GM03348 (cell line): Measurements from ENCODE around the gene SERPINB4.

Experiments used
- DNase-seq: peaks from one replicate; pipeline ENCODE4 v3.0.0; 2012; ENCODE audit warnings: low spot score

SERPINB4 gene

DNA sequence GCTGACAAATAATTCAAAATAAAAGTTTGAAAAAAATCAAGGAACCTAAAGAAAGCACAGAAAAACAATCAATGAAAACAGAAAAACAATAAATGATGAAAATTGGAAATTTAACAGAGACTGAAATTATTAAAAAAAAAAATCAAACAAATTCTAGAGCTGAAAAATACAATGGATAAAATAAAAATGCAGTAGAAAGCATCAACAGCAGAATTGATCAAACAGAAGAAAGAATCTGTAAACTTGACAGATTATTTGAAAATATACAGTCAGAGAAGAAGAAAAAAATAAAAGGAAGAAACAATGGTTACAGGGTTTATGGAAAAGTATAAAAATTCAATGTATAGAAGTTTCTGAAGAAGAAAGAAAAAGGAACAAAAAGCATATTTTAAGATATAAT lies 16.2 kb downstream of the SERPINB4 start:
- DNase-seq, result no peak

DNA sequence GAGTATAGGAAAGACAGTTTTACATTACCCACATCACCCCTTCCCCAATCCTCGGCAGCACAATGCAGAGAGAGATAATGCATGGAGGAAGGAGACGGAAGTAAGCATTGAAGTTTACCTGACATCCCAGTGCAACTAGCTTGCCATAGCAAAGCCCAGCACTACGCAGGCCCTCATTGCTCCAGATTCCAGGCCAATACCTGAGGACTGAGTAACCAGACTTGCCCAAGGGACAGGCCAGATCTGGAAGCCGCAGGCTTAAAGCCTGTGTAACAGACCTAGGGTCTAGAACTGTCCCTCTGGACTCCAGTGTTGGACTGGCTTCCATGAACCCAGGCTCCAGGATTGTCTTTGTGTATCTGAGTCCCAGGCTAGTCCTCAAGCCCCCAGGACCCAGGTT lies 17.6 kb downstream of the SERPINB4 start:
- no peak for DNase-seq

DNA sequence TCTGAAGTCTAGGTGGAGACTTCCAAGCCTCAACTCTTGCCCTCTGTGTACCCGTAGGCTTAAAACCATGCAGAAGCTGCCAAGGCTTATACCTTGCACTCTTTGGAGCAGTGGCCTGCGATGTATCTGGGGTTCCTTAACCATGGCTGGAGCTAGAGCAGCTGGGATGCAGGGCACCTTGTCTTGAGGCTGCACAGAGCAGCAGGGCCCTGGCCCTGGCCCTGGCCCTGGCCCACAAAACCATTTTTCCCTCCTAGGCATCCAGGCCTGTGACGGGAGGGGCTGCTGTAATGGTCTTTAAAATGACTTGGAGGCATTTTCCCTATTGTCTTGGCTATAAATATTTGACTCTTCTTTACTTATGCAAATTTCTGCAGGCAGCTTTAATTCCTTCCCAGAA lies 19.2 kb downstream of the SERPINB4 start:
- no peak for DNase-seq

DNA sequence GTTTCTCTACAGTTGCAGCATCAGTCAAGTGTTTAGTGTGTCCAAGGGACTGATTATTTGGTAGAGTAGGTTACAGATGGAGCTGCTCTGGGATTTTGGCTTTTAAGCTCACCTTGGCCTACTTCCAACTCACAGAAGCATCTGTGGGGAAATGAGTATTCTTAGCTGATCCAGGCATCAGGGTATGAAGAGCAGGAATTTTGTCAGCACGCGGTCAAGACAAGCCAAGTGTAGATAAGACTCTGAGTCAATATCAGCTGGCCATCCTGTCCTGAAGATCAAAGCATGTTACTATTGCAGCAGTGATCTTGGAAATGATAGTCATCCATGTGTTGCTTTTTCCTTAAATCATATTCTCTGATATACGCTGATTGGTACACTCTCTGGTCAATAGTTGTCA lies 24.4 kb downstream of the SERPINB4 start:
- DNase-seq, result no peak

DNA sequence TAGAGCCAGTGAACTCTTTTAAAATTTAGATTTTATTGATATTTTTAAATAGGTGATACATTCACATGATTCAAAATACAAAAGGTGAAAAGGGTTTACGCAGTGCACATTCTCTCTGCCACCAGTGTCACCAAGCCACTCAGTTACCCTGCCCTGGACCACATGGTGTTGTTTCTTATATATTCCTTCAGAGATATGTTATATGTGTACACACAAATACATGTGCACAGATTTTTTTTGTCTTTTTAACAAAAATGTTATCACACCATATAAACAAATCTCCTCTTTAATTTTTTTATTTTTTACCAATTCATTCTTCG lies 26.2 kb downstream of the SERPINB4 start:
- DNase-seq, result no peak

DNA sequence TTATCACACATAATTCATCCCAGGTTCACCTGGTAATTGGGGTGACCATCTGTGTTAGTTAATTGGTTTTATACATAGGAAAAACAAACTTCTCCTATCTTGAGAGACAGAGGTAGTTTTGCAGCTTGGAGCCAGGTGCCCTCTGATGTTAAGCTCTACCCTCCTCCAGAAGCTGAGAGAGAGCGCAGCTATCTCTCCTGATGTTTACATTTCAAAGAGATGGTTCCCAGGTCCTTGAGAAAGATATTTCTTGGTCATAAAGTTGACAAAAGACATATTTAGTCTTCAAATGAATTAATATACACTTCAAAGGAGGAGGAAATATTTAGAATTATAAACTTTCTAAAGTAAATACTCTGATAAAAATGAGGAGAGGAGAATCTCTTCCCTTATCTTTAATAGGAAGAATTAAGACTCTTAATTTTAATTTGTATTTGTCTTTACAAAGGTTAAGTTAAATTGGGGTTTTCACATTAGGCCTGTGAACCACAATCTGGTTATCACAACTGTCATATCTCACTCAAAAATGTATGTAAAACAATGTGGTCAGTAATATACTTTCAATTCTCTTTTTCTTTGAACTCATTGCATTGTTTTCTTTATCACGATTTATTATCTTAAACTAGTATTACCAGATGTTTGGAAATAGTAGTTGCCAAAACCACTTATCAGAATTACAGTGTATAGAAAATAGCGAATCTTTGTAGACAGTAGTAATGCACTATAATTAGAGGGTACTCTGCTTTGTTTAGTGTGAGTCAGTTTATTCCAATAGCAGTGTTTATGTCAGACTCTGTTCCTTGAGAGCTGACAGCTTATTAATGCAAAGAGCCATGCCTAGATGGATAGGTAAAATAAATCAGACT lies 26.8 kb downstream of the SERPINB4 start:
- DNase-seq, result no peak

DNA sequence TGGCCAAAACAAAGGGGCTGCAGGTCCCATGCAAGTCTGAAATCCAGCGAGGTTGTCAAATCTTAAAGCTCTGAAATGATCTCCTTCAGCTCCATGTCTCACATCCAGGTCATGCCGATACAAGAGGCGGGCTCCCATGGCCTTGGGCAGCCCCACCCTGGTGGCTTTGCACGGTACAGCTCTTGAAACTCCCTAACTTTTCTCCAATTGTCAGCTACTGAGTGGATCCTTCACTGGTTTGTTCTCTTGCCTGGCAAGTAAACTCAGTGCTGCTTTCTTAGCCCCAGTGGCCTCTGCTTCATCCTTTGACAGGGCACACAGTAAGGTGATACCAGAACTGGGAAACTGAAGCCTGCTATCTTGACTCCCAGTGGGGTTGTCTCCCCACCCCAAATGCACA lies 30.6 kb downstream of the SERPINB4 start:
- no peak for DNase-seq

DNA sequence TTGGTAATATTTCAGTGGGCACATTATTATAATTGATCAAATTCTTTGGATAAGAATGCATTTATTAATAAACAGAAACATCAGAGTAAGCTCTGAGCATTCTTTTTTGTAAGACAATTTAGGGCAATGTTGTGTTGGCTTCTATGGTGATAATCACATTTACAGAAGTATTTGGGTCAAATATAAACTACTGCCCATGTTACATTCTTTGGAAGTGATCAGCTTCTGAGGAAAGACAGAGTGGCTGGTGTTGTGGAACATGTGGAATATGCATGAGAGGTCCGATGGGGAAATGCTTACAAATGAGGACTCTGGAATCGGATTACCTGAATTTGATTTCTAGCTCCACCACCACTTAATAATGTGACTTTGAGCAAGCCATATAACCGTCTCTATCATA lies 37.5 kb downstream of the SERPINB4 start:
- DNase-seq, result peak; percentile 37

DNA sequence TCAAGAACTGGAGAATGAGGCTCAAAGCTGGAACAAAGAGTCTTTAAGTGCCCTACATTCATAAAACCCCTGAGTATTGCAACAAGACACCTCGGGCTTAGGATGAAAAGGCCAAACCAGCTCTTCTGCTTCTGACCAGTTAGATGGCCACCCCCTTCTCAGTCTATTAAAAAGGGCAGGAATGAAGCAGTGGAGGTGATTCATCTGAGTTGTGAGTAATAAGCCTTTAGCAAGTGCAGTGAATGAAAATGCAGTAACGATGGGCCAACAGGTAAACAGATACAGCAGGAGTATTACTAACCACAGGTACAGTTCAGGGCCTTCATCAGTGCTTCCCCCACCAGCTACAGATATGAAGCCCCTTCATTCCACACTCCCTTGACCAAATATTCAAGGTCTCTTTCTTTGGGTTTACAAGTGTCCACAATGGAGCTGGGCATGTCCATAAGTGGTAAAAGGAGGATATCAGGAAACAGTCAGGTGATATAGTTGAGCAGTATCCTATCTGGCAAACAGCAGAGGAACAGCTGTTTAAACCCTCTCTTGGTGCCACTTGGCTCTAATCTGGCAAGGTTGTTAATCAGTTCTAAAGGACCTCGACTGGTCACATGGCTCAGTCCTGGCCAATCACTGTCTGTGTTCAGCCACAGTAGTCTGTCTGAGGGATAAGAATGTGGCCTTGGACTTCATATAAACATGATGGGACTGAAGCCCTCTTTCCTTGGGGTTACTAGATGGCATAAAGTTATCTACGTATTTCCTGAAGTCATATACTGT lies 39.1 kb downstream of the SERPINB4 start:
- peak; percentile 26 for DNase-seq

DNA sequence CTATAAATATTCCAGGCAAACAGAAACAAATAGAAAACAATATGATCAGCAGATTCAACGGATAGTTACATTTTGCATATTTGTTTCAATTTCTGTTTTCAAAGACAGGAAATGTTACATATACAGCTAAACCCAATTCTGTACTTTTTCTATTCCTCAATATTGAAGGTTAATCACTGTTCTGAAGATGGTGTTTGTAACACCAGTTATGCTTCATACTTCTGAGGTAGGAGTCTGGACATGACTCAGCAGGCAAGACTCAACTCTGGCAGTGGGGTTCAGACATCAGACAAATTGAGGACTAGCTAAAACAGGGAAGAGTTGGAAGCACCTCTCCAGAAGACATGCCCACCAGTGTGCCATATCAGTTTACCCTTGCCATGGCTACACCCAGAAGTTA lies 40.3 kb downstream of the SERPINB4 start:
- DNase-seq, result peak; percentile 52

DNA sequence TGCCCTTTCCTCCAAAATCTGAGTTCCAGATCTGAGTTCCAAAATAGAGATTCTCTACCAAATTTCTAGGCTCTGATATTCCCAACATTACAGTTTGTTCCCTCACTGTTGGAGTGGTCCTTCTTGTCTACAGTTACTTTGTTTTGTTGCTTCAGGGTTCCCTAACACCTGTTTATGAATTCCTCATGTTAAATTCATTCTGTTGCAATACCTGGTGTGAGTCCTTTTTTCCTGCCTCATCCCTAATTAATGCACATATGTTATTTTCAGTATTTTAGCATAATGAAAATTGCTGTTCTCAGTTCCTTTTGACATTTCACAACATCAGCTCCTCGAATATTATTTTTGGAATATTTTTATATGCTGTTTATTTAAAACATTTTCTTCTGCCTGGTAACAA lies 40.7 kb downstream of the SERPINB4 start:
- no peak for DNase-seq

DNA sequence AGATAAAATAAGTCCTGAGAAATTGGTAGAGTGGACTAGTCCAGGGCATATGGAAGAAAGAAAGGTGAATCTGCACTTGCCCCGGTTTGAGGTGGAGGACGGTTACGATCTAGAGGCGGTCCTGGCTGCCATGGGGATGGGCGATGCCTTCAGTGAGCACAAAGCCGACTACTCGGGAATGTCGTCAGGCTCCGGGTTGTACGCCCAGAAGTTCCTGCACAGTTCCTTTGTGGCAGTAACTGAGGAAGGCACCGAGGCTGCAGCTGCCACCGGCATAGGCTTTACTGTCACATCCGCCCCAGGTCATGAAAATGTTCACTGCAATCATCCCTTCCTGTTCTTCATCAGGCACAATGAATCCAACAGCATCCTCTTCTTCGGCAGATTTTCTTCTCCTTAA lies 47.1 kb downstream of the SERPINB4 start:
- no peak for DNase-seq

DNA sequence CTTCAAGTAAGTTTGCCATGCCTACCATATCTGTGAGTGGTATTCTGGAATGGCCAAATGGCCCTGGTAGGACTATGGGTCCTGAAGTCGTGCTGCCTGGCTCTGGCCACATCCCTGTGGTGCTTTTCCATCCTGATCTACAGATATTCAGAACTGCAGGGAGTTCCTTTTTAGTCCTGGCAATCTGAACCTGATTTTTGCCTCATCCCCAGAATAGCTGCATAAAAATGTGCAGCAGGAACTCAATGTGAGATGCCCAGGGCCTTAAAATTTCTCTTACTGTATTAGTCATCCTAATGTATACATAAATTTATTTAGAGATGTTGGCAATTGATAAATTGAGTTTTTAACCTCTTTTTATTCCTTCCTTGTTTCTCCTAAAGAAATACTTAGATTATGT lies 51.6 kb downstream of the SERPINB4 start:
- no peak for DNase-seq

DNA sequence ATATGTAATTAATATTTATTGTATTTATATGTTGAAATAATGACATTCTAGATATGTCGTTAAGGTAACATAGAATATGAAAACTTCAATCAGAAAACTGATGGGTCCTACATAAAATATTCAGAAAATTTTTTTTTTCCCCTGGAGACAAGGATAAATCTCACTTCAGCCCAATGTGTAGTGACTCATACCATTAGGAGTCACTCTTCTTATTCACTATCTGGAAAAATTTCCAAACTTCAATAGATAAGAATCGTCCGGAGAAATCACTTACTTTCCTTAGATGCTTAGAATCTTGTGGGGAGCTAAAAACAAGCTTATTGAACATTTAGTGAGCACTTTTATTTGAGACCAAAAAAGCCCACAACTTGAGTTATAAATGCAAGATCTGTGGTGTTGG lies 52.3 kb downstream of the SERPINB4 start:
- DNase-seq, result peak; percentile 46

DNA sequence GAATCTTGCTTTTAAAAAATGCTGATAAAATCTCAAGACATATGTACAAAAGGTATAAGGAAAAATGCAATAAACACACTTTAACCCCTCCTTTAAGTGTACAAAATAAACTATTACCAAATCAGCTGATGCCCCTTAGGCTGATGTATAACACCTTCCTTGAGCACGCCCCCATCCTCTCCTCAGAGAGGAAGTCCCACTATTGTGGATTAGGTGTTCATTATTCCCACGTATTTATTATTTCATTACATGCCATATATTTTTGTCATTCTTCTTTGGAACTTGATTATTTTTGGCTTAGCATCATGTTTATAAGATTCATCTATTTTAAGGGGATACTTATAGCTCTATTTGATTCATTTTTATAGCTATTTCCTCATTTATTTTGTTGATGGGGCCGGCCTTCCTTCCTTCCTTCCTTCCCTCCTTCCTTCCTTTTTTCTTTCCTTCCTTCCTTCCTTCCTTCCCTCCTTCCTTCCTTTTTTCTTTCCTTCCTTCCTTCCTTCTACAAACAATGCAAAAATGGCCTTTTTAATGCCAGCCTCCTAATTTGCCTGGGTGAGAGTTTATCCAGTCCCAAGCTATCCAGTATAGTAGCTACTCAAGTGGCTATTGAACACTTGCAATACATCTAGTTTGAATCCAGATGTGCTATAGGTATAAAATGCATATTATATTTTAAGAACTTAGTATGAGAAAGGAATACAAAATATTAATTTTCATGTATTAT lies 52.9 kb downstream of the SERPINB4 start:
- no peak for DNase-seq

DNA sequence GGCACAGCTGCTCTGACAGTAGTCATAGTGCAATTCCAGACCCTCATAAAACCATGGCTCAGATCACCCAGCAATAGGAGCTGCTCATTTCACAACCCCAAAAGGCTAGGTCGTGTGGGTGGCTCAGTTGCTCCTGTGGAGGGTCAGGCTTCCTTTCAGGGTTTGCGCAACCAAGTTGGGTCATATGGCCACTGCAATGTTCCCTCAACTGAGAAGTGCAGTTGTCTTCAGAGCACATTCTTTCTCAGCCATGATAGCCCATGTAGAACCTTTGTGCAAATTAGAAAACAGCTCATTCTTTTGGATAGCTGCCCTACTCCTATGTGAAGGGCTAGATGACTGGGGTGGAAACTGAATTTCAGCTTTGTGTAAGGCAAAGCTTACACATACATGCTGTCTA lies 53.7 kb downstream of the SERPINB4 start:
- peak; percentile 17 for DNase-seq

DNA sequence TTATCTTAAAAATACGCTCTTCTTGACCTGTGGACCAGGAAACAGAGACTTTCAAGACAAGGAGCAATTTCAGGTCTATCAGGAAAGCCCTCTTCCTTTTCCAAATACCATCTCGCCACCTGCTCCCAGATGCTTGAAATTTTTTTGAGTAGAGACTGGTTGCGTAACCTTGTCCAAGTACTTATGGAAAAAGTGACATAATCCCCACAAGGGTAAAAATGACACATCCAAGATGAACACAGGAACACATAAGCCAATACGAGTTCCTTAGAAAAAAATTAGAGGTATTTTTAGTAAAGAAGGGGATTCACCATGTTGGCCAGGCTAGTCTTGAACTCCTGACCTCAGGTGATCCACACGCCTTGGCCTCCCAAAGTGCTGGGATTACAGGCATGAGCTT lies 55.1 kb downstream of the SERPINB4 start:
- no peak for DNase-seq
